Measurements from ENCODE around the gene AGFG2.

DNA sequence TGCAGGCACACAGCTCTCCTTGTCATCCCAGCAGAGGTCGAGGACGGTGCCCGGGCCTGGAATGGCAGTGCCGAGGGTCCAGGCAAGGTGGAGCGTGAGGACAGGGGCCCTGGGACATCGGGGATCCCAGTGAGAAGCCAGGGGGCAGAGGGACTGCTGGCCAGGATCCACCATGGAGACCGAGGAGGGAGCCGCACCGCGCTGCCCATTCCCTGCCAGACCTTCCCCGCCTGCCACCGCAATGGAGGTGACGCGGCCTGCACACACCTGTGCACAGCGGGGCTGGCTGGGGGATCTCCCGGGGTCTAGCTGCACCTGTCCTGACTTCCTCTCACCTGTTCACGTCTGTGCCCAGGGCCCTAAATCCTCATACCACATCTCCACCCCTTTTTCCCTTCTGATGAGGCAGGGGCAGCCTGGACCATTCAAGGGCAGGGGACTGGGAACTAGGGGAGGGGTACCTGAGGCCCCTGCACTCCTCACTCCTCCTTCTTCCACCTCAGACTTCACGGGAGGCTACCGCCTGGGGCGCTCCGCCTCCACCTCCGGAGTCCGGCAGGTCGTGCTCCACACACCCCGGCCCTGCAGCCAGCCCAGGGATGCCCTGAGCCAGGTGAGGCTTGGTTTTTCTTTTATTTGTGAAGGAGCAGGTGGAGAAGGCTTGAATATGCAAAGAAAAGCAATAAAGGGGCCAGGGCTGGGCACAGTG lies 48.4 kb upstream of the AGFG2 start:
- TF ChIP-seq, protein P1, sequence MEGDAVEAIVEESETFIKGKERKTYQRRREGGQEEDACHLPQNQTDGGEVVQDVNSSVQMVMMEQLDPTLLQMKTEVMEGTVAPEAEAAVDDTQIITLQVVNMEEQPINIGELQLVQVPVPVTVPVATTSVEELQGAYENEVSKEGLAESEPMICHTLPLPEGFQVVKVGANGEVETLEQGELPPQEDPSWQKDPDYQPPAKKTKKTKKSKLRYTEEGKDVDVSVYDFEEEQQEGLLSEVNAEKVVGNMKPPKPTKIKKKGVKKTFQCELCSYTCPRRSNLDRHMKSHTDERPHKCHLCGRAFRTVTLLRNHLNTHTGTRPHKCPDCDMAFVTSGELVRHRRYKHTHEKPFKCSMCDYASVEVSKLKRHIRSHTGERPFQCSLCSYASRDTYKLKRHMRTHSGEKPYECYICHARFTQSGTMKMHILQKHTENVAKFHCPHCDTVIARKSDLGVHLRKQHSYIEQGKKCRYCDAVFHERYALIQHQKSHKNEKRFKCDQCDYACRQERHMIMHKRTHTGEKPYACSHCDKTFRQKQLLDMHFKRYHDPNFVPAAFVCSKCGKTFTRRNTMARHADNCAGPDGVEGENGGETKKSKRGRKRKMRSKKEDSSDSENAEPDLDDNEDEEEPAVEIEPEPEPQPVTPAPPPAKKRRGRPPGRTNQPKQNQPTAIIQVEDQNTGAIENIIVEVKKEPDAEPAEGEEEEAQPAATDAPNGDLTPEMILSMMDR (IDR thresholded peaks at IDR 0.05; ENCODE audit: low read depth, low read length, poor library complexity, severe bottlenecking) = no peak
- TF ChIP-seq EZH2phosphoT487 (IDR thresholded peaks at IDR 0.05; ENCODE audit: borderline replicate concordance, low read length) = no peak

Data from DOHH2 (cell line).